Stimulated activated CD4-positive, alpha-beta T cell treated with anti-CD3 and anti-CD28 coated beads, Interleukin-4, amount 100 ng/mL, for 48 hours (primary cell): ENCODE data around the gene TST.
A peak's percentile ranks its signal among the peaks of the same experiment; 100 is the strongest.

ENCODE experiments used
- DNase-seq, 2 donors: peaks; one replicate each; pipeline ENCODE4 v3.0.0-alpha.2; 2020; ENCODE audit warnings: low read depth in 2 of 2

Gene TST

DNA sequence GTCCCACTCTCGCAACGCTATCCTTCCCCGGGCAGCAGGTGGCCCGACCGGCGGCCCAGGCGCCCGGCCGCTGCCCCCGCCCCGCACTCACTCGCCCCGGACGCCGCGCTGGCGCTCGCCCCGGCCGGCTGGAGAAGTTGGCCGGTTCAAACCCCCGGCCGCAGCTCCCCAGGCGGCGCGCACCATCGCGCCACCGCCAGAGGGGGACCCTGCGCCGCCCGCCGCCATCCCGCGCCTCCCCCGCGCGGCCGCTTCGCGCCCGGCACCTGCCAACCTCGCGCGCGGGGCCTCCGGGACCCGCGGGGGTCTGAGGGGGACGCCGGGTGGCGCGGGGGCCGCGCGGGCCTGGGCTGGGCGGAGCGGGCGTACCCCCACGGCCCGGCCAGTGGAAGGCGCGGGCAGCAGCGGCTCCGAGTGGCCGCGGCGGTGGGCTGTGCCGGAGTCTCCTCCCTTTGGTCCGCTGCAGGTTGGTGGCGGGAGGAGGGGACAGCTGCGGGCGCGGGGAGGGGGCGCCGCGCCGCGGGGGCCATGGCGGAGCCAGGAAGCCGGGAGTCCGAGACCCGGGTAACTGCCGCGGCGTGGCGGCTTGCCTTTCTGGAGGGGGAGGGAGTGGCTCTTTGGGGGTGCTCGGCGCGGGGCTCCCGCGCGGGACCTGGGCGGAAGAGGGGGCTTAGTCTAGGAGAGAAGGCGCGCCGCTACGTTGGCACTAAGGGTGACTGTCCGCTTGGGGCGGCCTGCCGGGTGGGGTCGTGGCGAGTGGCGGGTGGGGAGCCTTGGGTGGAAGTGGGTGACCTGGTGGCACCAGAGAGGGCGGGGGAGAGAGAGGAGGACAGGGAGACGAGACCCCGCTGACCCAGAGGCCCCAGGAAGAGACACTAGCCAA lies at the start of gene TST, which contains the start of gene MPST:
TSS of gene TST (minus strand) at position 139 of the 883 bp plus-strand sequence. CDS start 715 bp downstream, outside the sequence.
TSS of gene MPST (plus strand) at position 434 of the 883 bp plus-strand sequence. CDS start at position 529, 95 bp downstream.
- peak; percentile 13 to 28 for DNase-seq

GRCh38 chr22:37068859-37069258 lies 49.6 kb upstream of the TST start:
- DNase-seq, result no peak

- no peak for DNase-seq
These were observed 48.2 kb upstream of the TST start for GRCh38 chr22:37067428-37067827.

DNA sequence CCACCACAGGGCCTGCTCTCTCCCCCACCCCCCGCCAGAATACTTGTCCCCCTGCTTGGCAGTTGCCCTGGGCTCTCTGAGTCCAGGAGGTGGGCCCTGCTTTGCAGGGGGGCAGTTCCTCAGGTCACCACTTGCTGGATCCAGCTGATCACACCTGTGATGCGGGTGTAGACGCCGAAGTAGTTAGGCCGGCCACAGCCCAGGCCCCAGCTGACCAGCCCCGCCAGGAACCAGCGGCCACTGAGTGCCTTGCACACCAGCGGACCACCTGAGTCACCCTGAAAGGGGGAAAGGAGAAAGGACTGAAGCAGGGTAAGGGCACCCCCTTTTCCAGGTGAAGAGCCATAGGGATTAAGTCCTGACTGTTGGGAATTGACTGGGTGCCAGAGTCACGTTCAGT lies 46.7 kb upstream of the TST start:
- DNase-seq, result no peak

DNA sequence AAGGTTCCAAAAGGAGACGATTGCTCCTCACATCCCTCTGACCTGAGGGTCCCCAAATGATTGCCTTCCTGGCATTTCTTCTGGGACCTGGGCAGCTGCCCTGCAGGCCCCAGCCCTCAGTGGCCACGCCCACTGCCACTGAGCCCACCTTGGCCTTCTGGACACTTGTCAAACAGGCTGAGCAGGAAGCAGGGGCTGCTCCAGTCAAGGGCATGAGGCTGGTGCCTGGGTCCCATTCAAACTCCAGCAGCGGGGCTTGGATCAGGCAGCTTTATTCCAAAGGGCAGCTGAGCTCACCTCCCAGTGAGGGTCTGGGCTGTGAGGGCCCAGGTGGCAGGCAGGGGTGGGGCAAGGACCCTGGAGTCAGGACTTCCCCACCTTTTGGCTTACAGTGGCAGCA lies 45.9 kb upstream of the TST start:
- no peak for DNase-seq

GRCh38 chr22:37064553-37064952 lies 45.3 kb upstream of the TST start:
- no peak for DNase-seq

DNA sequence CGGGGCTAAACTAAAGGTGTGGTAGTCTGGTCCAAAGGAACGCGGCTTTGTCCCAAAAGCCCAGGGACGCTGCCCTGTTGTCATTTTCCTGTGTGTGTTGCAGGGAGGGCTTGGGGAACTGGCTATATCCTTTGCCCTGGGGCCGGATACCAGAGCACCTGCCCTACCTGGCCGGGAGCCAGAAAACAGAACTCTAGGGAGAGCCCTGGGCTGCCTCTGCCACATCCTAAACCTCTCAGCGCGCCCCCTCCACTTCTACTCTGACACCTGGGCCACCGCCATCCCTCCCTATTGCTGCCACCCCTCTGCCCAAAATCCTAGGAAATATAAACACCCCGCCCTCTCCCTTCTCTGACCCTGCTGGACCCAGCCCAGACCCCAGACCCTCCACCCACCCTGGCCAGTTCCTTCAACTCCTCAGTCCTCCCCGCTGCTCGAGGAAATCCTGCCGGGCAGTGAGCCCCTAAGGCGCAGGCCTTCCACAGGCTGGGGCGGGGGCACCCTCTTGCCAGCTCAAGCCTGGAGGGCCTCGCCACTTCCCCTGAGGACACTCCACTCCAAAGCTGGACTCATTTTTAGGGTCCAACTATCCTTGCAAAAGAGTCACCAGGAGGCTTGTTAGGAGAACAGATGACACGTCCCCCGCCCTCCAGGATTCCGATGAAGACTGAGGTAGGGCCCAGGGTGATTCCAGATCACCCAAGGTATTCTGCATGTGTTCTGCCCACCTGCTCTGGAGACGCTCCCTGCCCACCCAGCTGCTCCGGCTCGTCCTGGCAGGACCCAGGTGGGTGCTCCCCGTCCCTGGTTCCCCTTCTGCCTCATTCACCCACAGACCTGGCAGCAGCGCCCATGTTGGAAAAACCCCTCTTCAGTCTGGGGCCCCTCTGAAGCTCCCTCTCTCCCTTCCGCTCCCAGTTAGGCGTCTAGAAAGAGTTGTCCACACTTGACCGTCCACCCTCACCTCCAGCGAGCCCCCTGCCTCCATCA lies 44.5 kb upstream of the TST start:
- DNase-seq, result no peak

GRCh38 chr22:37062702-37063381 lies 43.6 kb upstream of the TST start:
- no peak for DNase-seq

DNA sequence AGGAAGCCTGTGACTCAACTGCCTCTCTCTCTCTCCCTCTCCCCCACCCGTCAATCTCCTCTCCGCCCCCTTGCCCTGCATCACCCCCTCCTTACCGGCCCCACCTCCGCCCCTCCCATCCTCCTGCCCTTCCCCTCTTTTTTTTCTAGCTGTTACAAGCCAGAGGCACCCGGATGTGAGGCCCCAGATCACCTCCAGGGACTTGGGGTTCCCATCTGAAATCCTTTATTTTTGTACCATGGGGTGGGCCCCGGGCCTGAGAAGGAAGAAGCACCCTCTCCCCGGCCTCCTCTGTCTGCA lies 43.1 kb upstream of the TST start:
- no peak for DNase-seq

DNA sequence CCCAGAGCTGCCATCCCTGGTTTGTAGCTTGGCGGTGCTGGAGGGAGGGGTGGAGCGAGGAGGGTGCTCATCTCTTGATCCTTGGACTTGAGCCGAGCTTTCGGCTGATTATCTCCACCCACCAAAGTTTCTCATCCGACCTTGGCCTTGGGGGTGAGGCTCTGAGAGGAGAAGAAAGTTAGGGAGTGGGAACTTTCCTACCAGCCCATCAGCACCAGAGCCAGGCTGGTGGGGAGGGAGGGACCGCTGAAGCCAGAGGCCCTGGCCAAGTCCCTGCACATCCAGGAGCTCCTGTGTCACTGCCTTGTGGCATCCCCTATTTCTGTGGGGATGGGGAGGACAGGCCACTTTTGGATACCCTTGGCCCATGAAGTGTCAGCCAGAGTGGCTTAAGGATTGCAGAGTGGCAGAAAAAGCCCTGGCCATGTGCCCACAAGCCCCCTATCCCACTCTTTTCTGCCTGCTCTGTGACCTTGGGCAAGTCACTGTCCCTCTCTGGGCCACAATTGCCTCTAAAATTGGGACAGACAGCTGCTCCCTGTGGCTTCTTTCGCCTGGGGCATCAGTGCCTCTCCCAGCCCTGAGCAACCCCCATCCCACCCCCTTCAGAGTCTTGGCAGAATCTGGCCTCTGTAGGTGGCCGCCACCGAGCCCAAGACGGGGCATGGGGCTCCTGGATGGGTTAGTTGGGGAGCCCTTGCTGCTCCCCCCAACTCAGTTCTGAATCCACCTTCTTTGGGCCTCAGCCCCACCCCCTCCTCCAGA lies 42.5 kb upstream of the TST start:
- DNase-seq, result no peak

DNA sequence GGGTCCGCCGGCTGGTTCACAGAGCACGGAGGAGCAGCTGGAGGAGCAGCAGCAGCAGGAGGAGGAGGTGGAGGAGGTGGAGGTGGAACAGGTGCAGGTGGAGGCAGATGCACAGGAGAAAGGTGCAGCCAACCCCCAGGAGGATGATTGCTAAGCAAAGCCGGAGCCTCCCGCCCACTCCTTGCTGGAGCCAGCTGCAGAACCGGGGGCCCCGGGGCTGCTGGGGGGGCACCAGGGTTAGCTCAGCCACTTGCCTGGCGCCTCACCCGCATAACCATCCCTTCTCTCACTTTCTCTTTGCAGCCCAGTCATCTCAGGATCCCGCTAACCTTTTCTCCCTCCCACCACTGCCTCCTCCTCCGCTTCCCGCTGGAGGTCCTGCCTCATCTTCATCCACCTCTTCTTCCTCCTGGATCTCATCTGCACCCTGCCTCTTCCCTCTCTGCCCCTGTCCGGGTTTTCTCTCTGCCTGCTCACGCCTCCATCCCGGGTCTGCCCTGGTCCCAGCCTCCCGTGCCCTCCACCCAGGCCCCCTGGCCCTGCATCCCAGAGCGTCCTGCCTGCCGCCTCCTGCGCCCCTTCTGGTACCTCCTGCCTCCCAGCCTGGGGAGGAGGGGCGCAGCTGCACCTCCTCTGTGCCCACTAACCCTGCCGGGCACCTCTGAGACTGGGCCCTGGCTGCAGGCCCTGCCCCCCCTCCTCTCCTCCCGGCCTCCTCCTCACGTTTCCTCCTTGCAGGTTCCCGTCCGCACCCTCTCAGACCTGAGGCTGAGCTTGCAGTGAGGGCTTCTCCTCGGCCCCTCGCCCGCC lies 41.8 kb upstream of the TST start:
- peak; percentile 55 to 64 for DNase-seq

DNA sequence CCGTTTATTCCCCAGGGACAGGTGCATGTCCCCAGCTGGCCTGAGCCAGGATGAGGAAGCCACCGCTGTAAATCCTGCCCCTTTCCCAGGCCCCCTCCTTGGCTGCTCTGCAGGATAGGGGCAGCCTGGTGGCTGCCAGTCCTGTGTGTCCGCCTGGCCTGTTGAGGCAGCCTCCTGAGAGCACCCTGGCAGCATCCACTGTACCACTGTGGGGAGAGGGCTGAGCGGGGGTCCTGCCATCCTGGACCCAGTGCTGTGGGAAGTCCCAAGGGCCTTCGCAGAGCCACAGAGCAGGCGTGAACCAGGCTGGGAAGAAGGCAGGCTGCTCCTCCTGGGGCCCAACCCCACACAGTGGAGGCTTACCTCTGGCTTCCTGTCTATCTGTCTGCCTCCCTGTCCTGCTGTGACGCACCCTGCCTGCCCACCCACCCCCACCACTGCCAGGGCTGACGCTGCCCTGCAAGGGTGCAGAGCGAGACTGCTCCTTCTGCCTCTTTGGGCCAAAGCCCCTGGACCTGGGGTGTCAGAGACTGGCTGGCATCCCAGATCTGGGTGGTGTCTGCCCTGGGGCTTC lies 40.7 kb upstream of the TST start:
- no peak for DNase-seq

- no peak for DNase-seq
These were observed 39.9 kb upstream of the TST start for GRCh38 chr22:37058917-37059701.

- DNase-seq, result no peak
These were observed 38.7 kb upstream of the TST start for GRCh38 chr22:37057796-37058510.

DNA sequence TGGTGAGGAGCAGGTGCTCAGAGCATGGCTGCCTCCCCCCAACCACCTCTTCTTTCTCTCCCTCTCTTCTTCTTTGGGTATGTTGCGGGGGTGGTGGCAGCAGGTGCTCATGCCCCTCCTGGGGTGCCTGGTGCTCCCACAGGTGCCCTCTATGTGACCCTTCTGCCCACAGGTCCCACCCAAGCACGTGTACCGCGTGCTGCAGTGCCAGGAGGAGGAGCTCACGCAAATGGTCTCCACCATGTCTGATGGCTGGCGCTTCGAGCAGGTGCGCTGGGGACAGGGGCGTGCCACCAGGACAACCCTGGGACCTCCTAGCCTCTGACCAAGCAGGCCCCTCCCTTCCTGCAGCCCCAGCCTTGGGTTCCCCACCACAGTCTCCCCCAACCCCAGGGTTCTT lies 38.0 kb upstream of the TST start:
- DNase-seq, result no peak

- no peak for DNase-seq
These were observed 37.0 kb upstream of the TST start for GRCh38 chr22:37056246-37056645.

- no peak for DNase-seq
These were observed 35.5 kb upstream of the TST start for GRCh38 chr22:37054600-37055365.

- no peak for DNase-seq
These were observed 34.8 kb upstream of the TST start for GRCh38 chr22:37054056-37054395.
